ENCODE results near the gene CCL28. TPM values are rescaled to one million over a fixed set of nuclear protein-coding genes. Genes with fewer than 3 reads are reported as not detected.

Gene CCL28
- total RNA-seq, 6 experiments from 2014 or later, result 0.05 TPM; not detected in 5

DNA sequence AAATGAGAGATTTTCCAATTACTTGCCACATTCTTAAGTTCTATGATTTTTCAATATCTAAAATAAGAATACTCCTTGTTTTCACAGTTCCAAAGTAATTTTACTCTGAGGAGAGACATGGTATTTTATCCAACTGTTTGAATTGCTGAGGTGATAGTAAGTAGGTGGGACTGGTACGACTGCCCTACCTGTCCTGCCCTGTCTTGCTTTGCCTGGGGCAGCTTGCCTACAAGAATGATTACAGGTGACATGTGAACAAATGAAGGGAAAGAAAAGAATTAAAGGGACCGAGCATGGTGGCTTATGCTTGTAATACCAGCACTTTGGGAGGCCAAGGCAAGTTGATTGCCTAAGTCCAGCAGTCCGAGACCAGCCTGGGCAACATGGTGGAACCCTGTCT is 57.4 kb downstream of the CCL28 start:
- Mint-ChIP-seq H3K4me3 (no peak overlapping the region), H3K36me3 (ENCODE audit: low read depth) (no peaks in the 10 kb centered on the region), H3K27ac (no peak overlapping the region), H3K4me1 (ENCODE audit: low read depth) (no peaks in the 10 kb centered on the region), H3K27me3 (ENCODE audit: insufficient read depth) (peaks cover 6% of the 10 kb centered on the region; the same call in 1 of the 2 replicates), H3K9me3 (no peaks in the 10 kb centered on the region)
- no peak for DNase-seq
- TF ChIP-seq, protein P1, sequence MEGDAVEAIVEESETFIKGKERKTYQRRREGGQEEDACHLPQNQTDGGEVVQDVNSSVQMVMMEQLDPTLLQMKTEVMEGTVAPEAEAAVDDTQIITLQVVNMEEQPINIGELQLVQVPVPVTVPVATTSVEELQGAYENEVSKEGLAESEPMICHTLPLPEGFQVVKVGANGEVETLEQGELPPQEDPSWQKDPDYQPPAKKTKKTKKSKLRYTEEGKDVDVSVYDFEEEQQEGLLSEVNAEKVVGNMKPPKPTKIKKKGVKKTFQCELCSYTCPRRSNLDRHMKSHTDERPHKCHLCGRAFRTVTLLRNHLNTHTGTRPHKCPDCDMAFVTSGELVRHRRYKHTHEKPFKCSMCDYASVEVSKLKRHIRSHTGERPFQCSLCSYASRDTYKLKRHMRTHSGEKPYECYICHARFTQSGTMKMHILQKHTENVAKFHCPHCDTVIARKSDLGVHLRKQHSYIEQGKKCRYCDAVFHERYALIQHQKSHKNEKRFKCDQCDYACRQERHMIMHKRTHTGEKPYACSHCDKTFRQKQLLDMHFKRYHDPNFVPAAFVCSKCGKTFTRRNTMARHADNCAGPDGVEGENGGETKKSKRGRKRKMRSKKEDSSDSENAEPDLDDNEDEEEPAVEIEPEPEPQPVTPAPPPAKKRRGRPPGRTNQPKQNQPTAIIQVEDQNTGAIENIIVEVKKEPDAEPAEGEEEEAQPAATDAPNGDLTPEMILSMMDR (IDR thresholded peaks at IDR 0.05), result no peak

DNA sequence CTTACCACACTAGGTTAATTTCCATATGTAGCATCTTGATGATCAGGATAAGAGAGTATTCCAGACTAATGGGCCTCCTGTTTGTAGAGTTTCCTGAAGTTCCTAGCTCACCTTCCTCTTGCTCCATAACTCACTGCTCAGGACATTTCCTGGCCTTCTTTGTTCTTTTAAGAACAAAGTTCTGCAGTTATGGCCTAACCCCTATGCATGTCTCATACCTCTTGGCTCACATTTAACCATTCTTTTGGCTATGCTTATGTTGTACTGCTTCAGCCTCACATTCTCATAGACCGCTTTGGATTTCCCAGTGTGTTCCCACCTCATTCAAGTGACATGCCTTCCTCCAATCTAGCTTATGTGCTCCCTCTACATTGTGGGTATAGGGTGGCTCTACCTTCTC is 58.5 kb downstream of the CCL28 start:
- no peaks in the 10 kb centered on the region for H3K36me3 Mint-ChIP-seq (ENCODE audit: low read depth)
- TF ChIP-seq, protein P1 (IDR thresholded peaks at IDR 0.05), result no peak
- H3K4me3 Mint-ChIP-seq, result no peak overlapping the region
- DNase-seq, result no peak
- H3K9me3 Mint-ChIP-seq, result no peaks in the 10 kb centered on the region
- H3K27ac Mint-ChIP-seq, result no peak overlapping the region
- peaks cover 6% of the 10 kb centered on the region; the same call in 1 of the 2 replicates for H3K27me3 Mint-ChIP-seq (ENCODE audit: insufficient read depth)
- H3K4me1 Mint-ChIP-seq (ENCODE audit: low read depth), result no peaks in the 10 kb centered on the region

DNA sequence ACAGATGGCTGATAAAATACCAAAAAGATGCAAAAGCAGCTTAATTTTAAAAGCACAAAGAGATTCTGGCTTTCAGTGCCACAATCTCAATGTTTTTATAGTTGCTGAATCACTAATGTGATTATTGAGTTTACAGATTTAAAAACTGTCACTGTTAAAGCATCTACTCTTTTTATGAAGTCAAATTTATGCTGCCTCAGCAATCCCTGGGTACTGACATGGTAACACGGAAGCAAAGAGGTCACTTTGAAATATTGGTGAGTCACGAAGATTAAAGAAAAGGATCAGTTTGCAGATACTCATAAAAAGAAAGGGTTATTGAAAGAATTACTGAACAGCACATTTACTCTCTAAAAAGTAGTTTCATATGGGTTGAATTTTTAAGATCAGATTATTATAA is 59.3 kb downstream of the CCL28 start:
- TF ChIP-seq, protein P1 (IDR thresholded peaks at IDR 0.05), result no peak
- Mint-ChIP-seq H3K4me3 (no peak overlapping the region), H3K27me3 (ENCODE audit: insufficient read depth) (peaks cover 11% of the 10 kb centered on the region), H3K36me3 (ENCODE audit: low read depth) (no peaks in the 10 kb centered on the region), H3K27ac (no peak overlapping the region), H3K4me1 (ENCODE audit: low read depth) (no peaks in the 10 kb centered on the region), H3K9me3 (no peaks in the 10 kb centered on the region)
- no peak for DNase-seq

DNA sequence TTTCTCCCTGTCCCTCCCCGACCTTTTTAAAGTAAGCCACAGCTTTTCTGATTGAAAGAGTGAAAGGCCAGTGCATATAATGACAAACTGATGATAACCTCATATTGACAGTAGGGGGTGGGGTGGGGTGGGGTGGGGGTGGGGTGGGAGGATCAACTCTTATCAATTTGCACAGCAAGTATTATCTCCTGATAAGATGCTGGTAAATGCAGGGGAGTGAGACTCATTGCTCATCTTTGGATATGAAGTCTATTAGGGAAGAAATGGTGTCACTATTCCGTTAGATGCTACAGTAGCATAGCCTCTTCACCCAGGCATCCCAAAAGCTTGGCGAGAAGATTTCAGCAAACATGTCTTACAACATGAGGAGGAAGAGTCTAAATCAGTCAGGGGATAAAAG is 60.1 kb downstream of the CCL28 start:
- Mint-ChIP-seq H3K36me3 (ENCODE audit: low read depth) (no peaks in the 10 kb centered on the region), H3K4me1 (ENCODE audit: low read depth) (no peaks in the 10 kb centered on the region), H3K4me3 (no peak overlapping the region), H3K27me3 (ENCODE audit: insufficient read depth) (peaks cover 11% of the 10 kb centered on the region), H3K9me3 (no peaks in the 10 kb centered on the region), H3K27ac (no peak overlapping the region)
- TF ChIP-seq, protein P1 (IDR thresholded peaks at IDR 0.05), result no peak
- no peak for DNase-seq

DNA sequence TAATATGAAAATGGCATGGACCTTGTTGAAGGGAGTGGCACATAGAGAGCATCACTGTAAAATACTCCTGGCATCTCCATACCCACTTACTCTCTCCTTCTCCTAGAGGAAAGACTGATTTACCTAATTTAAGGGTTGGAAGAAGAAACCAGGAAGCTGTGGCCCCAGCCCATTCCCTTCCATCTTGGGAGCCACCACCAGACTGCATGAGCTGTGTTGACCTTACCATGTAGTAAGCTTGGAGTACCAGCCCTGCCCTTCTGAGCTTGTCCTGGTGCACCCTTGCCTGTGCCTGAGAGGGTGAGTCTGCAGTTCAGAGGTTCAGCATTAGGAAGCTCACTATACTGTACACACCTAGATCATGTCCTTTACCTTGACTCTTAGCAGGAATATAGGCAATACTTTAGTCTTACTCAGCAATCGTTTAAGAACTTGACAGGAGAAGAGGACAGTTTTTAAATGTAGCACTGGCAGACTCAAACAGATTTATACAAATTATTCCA is 63.3 kb downstream of the CCL28 start:
- Mint-ChIP-seq H3K36me3 (ENCODE audit: low read depth) (no peaks in the 10 kb centered on the region), H3K27ac (no peak overlapping the region), H3K27me3 (ENCODE audit: insufficient read depth) (peaks cover 9% of the 10 kb centered on the region), H3K4me1 (ENCODE audit: low read depth) (no peaks in the 10 kb centered on the region), H3K4me3 (no peak overlapping the region), H3K9me3 (no peaks in the 10 kb centered on the region)
- no peak for DNase-seq
- TF ChIP-seq, protein P1 (IDR thresholded peaks at IDR 0.05), result no peak

DNA sequence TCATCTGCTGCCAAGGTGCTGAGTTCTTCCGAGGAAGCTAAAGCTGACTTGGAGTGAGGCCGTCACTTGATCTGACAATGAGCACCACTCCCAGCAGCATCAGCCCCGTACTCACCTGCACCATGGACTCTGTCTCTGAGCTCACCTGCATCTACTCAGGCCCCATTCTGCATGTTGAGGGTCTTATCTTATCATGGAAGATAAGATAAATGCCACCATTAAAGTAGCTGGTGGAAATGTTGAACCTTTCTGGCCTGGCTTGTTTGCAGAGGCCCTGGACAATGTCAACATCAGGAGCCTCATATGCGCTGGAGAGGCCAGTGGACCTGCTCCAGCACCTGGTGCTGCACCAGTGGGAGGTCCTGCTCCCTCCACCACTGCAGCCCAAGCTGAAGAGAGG is 64.0 kb downstream of the CCL28 start:
- H3K9me3 Mint-ChIP-seq, result no peaks in the 10 kb centered on the region
- H3K27ac Mint-ChIP-seq, result no peak overlapping the region

More for the DNA sequence above, 64.0 kb downstream of the CCL28 start:
- H3K27me3 Mint-ChIP-seq (ENCODE audit: insufficient read depth), result peaks cover 8% of the 10 kb centered on the region
- no peak overlapping the region for H3K4me3 Mint-ChIP-seq
- H3K36me3 Mint-ChIP-seq (ENCODE audit: low read depth), result no peaks in the 10 kb centered on the region
- TF ChIP-seq, protein P1 (IDR thresholded peaks at IDR 0.05), result no peak
- no peak for DNase-seq
- H3K4me1 Mint-ChIP-seq (ENCODE audit: low read depth), result no peaks in the 10 kb centered on the region

Measured in HFFc6 (cell line).